SK-N-SH (cell line): ENCODE data around the gene MOK. TPM values are rescaled to one million over a fixed set of nuclear protein-coding genes. Genes with fewer than 3 reads are reported as not detected.
"Not testable (repeated sequence)": the region's sequence is repeated elsewhere in the genome, so short reads cannot be mapped to it uniquely, and the experiment has no call there.

ENCODE experiments used
- CTCF ChIA-PET: fragments of 300-600, 350-600 bp; formaldehyde crosslinking; extraction: SDS; loops from one replicate; lab custom pipeline; 2021; lab: Yijun Ruan, JAX
- POLR2A ChIA-PET: fragments of 350-600 bp; sonication (Branson Sonifier 250); formaldehyde crosslinking; extraction: SDS; loops from one replicate; lab custom pipeline; 2020; ENCODE audit warnings: antibody characterized with exemption, inconsistent platforms; lab: Yijun Ruan, JAX
- DNase-seq: peaks from one replicate; pipeline ENCODE4 v3.0.0; 2012
- H2AFZ ChIP-seq: fragments of 200-600 bp; sonication (generic); 2 replicates; pipeline ENCODE4 v1.8.1; 2016; ENCODE audit warnings: antibody characterized with exemption, mild to moderate bottlenecking, low read depth
- H3F3A ChIP-seq: fragments of 200-600 bp; sonication (generic); replicated peaks from 2 replicates; pipeline ENCODE3; 2016; ENCODE audit warnings: antibody characterized with exemption, mild to moderate bottlenecking; ENCODE audit not compliant: insufficient read depth
- H3K27ac ChIP-seq, 2 experiments: fragments of 200-500 bp in 1 of 2; fragments of 200-600 bp in 1 of 2; sonication (Bioruptor generic) in 1 of 2; sonication (generic), shearing (Covaris generic) in 1 of 2; 2 replicates each; pipeline versions ENCODE4 v1.5.1 to v1.6.1; 2014 to 2016; ENCODE audit warnings: low read depth in 2 of 2, inconsistent platforms in 1 of 2, low read length in 1 of 2, mild to moderate bottlenecking in 1 of 2, mixed read lengths in 1 of 2
- H3K27me3 ChIP-seq: fragments of 200-600 bp; sonication (generic), shearing (Covaris generic); 2 replicates; pipeline ENCODE4 v1.6.1; 2016; ENCODE audit warnings: mixed run types; ENCODE audit not compliant: insufficient read depth
- H3K36me3 ChIP-seq, 2 experiments: fragments of 200-500 bp in 1 of 2; fragments of 200-600 bp in 1 of 2; sonication (Bioruptor generic) in 1 of 2; sonication (generic) in 1 of 2; replicated peaks in 1 of 2; 2 replicates each; pipeline versions ENCODE3 to v1.5.1; 2014 to 2016; ENCODE audit warnings: low read length in 1 of 2, mild to moderate bottlenecking in 1 of 2; ENCODE audit not compliant: insufficient read depth in 2 of 2, control insufficient read depth in 1 of 2
- H3K4me1 ChIP-seq, 2 experiments: fragments of 200-500 bp in 1 of 2; fragments of 200-600 bp in 1 of 2; sonication (Bioruptor generic) in 1 of 2; sonication (generic), shearing (Covaris generic) in 1 of 2; 2 replicates each; pipeline versions ENCODE4 v1.5.1 to v1.6.1; 2014 to 2016; ENCODE audit warnings: low read depth in 1 of 2, low read length in 1 of 2, mixed run types in 1 of 2; ENCODE audit not compliant: insufficient read depth in 2 of 2, control insufficient read depth in 1 of 2
- H3K4me2 ChIP-seq: fragments of 200-600 bp; sonication (generic), shearing (Covaris generic); 2 replicates; pipeline ENCODE4 v1.6.1; 2017; ENCODE audit warnings: mixed run types
- H3K4me3 ChIP-seq, 2 experiments: fragments of 200-500 bp in 1 of 2; fragments of 200-600 bp in 1 of 2; sonication (Bioruptor generic) in 1 of 2; sonication (generic), shearing (Covaris generic) in 1 of 2; 2 replicates each; pipeline versions ENCODE4 v1.5.1 to v1.8.1; 2014 to 2016; ENCODE audit warnings: low read depth in 2 of 2, inconsistent platforms in 1 of 2, low read length in 1 of 2, mild to moderate bottlenecking in 1 of 2, mixed read lengths in 1 of 2, moderate library complexity in 1 of 2
- H3K79me2 ChIP-seq: fragments of 200-600 bp; sonication (generic); 2 replicates; pipeline ENCODE4 v1.8.1; 2017; ENCODE audit warnings: mild to moderate bottlenecking; ENCODE audit not compliant: insufficient read depth
- H3K9ac ChIP-seq: fragments of 200-600 bp; sonication (generic); 2 replicates; pipeline ENCODE4 v1.6.1; 2017; ENCODE audit warnings: mixed run types
- H3K9me2 ChIP-seq: fragments of 200-600 bp; sonication (generic); 2 replicates; pipeline ENCODE4 v1.6.1; 2017; ENCODE audit warnings: mixed run types
- H3K9me3 ChIP-seq: fragments of 200-600 bp; sonication (generic); 2 replicates; pipeline ENCODE4 v1.6.1; 2017; ENCODE audit warnings: mixed run types, mild to moderate bottlenecking, moderate library complexity
- H4K20me1 ChIP-seq: fragments of 200-600 bp; sonication (generic); 2 replicates; pipeline ENCODE4 v1.6.1; 2017; ENCODE audit warnings: mild to moderate bottlenecking, mixed run types; ENCODE audit not compliant: insufficient read depth
- CHD2 ChIP-seq: fragments of 150-350 bp; IDR thresholded peaks from 2 replicates; pipeline ENCODE4 v1.6.1; 2018; ENCODE audit warnings: low read length; ENCODE audit not compliant: partially characterized antibody
- ELF1 ChIP-seq: IDR thresholded peaks from 2 replicates; pipeline ENCODE4 v1.4.0; 2012
- FOSL2 ChIP-seq: IDR thresholded peaks from 2 replicates; pipeline ENCODE4 v1.4.0; 2012; ENCODE audit warnings: low read depth, mild to moderate bottlenecking, moderate library complexity, borderline replicate concordance
- FOXM1 ChIP-seq: IDR thresholded peaks from 2 replicates; pipeline ENCODE4 v1.4.0; 2012; ENCODE audit warnings: low read depth, mild to moderate bottlenecking
- GABPA ChIP-seq: IDR thresholded peaks from 2 replicates; pipeline ENCODE4 v1.4.0; 2012; ENCODE audit warnings: low read depth, mild to moderate bottlenecking
- JUND ChIP-seq: IDR thresholded peaks from 2 replicates; pipeline ENCODE4 v1.4.0; 2012
- MAX ChIP-seq: IDR thresholded peaks from 2 replicates; pipeline ENCODE4 v1.4.0; 2012; ENCODE audit warnings: low read depth
- MEF2A ChIP-seq: IDR thresholded peaks from 2 replicates; pipeline ENCODE4 v1.4.0; 2012; ENCODE audit warnings: low read depth, borderline replicate concordance
- NFIC ChIP-seq: IDR thresholded peaks from 2 replicates; pipeline ENCODE4 v1.4.0; 2012; ENCODE audit warnings: borderline replicate concordance
- PBX3 ChIP-seq: IDR thresholded peaks from 2 replicates; pipeline ENCODE4; 2012
- REST ChIP-seq: IDR thresholded peaks from 2 replicates; pipeline ENCODE4 v1.6.1; 2012; ENCODE audit warnings: mild to moderate bottlenecking, low read depth, low read length, moderate library complexity
- RFX5 ChIP-seq: IDR thresholded peaks from 2 replicates; pipeline ENCODE4 v1.6.1; 2012; ENCODE audit warnings: mild to moderate bottlenecking, improper control_type of control experiment, low read length
- SIN3A ChIP-seq: IDR thresholded peaks from 2 replicates; pipeline ENCODE4 v1.6.1; 2012; ENCODE audit warnings: low read depth, mild to moderate bottlenecking, low read length, moderate library complexity, borderline replicate concordance
- SMC3 ChIP-seq: IDR thresholded peaks from 2 replicates; pipeline ENCODE4 v1.6.1; 2012; ENCODE audit warnings: low read depth, low read length, improper control_type of control experiment
- TAF1 ChIP-seq: IDR thresholded peaks from 2 replicates; pipeline ENCODE4 v1.6.1; 2012; ENCODE audit warnings: low read depth, mild to moderate bottlenecking, low read length, moderate library complexity, borderline replicate concordance
- YY1 ChIP-seq: IDR thresholded peaks from 2 replicates; pipeline ENCODE4 v1.4.0; 2012; ENCODE audit warnings: low read depth, mild to moderate bottlenecking
- WGBS: methylation state at CpG from one replicate; pipeline ENCODE4 v1.1.6; 2017; ENCODE audit warnings: low lambda C conversion rate; 5-methylcytosine and 5-hydroxymethylcytosine counted together
- polyA plus RNA-seq, 3 experiments: library from polyadenylated mRNA; depleted of rRNA; stranded (reverse); fragments of >200 nt; gene quantifications; 2 replicates each; pipeline ENCODE4 v1.2.3, GENCODE V29; 2012

Gene MOK
- polyA plus RNA-seq, 1 of the 3 experiments (the other 2 are of a cell fraction) = 13.3 TPM

GRCh38 chr14:102240481-102240880 lies 64.5 kb downstream of the MOK start:
- not testable (repeated sequence) for H3K9ac ChIP-seq, H3F3A ChIP-seq, H3K4me2 ChIP-seq

GRCh38 chr14:102239231-102239630 lies 65.7 kb downstream of the MOK start:
- H3K27me3 ChIP-seq = no peaks in the 10 kb centered on the region
- H3K4me3 ChIP-seq = peak overlapping the region in 1 of 2 experiments; percentile 42; a peak in 1 of 4 replicates
- peaks cover 3 to 5% of the 10 kb centered on the region in 2 experiments; a peak in 2 of 4 replicates for H3K4me1 ChIP-seq
- no peaks in the 10 kb centered on the region for H3K36me3 ChIP-seq
- CTCF ChIA-PET = interaction anchor here (0.6 to 1.2 kb wide), 2 partner anchors 10 to 1354 kb away, joined by 3 read pairs; no protein-coding TSS in a partner anchor
- no peaks in the 10 kb centered on the region for H3F3A ChIP-seq
- no peaks in the 10 kb centered on the region for H3K9me3 ChIP-seq
- H4K20me1 ChIP-seq = no peaks in the 10 kb centered on the region
- H3K4me2 ChIP-seq = peak overlapping the region; percentile 31; the same call in 1 of the 2 replicates
- peak overlapping the region; percentile 11; the same call in 1 of the 2 replicates for H3K9ac ChIP-seq
- no peak for DNase-seq
- H3K27ac ChIP-seq = no peak overlapping the region
- no peak overlapping the region for H2AFZ ChIP-seq
- no peaks in the 10 kb centered on the region for H3K79me2 ChIP-seq
- TF ChIP-seq SIN3A (no peak), MEF2A (no peak), FOXM1 (no peak), GABPA (no peak), REST (no peak), TAF1 (no peak), RFX5 (no peak), CHD2 (no peak), NFIC (no peak), PBX3 (no peak), ELF1 (no peak), MAX (no peak), YY1 (no peak), SMC3 (no peak)
- no peaks in the 10 kb centered on the region for H3K9me2 ChIP-seq
- POLR2A ChIA-PET = no interaction called here
- WGBS = 93% methylated on average over 4 of the region's 4 CpGs

More at GRCh38 chr14:102240481-102240880, 64.5 kb downstream of the MOK start:
- H3K27me3 ChIP-seq, H4K20me1 ChIP-seq, H3K27ac ChIP-seq, H3K4me1 ChIP-seq, H3K79me2 ChIP-seq, H3K36me3 ChIP-seq, POLR2A ChIA-PET, CTCF ChIA-PET, H3K9me2 ChIP-seq, H2AFZ ChIP-seq, DNase-seq, H3K9me3 ChIP-seq: not testable (repeated sequence)
- WGBS = 80% methylated on average over 5 of the region's 5 CpGs
- TF ChIP-seq FOSL2 (0 out of 2 replicates have a peak, but pooled peaks have one; percentile 19), JUND (peak; percentile 14; the same call in 1 of the 2 replicates)
- H3K4me3 ChIP-seq = peak overlapping the region in 1 of 2 experiments; percentile 42; a peak in 1 of 4 replicates
